ENCODE data around the gene CARD10. TPM values are rescaled to one million over a fixed set of nuclear protein-coding genes. Genes with fewer than 3 reads are reported as not detected.

The CARD10 gene
- total RNA-seq, 3 donors from 2014 or later (not counting 1 experiment from before 2014, with no cell fraction given), result 0.09 to 0.16 (median 0.10) TPM

GRCh38 chr22:37454857-37455686 is 64.1 kb downstream of the CARD10 start:
- Histone ChIP-seq H3K9me3 (ENCODE audit: control insufficient read depth, insufficient read depth, low read length) (no peaks in the 10 kb centered on the region), H3K4me3 (ENCODE audit: low read length) (no peak overlapping the region), H3K36me3 (ENCODE audit: control insufficient read depth, insufficient read depth, low read length) (no peaks in the 10 kb centered on the region), H3K4me1 (ENCODE audit: control insufficient read depth, insufficient read depth, low read length) (no peaks in the 10 kb centered on the region), H3K27me3 (ENCODE audit: control insufficient read depth, insufficient read depth, low read length) (no peaks in the 10 kb centered on the region), H3K27ac (ENCODE audit: low read length) (no peak overlapping the region)
- DNase-seq (no peak), ATAC-seq (peak in 1 of 3 donors; percentile 38)
- no peak for TF ChIP-seq CTCF (IDR thresholded peaks at IDR 0.05)
- WGBS (ENCODE audit: insufficient coverage), result 75% methylated on average over 17 of the region's 21 CpGs
- no peak overlapping the region for H3K27ac Mint-ChIP-seq
- H3K4me1 Mint-ChIP-seq, result peaks cover 5 to 17% of the 10 kb centered on the region in 2 donors
- intact Hi-C loops (cut with micrococcal nuclease), result no loop called here
- H3K9me3 Mint-ChIP-seq, result no peaks in the 10 kb centered on the region
- no peaks in the 10 kb centered on the region for H3K27me3 Mint-ChIP-seq (ENCODE audit: low read depth in 2 of 2)
- no peak overlapping the region for H3K4me3 Mint-ChIP-seq
- H3K36me3 Mint-ChIP-seq, result no peaks in the 10 kb centered on the region

DNA sequence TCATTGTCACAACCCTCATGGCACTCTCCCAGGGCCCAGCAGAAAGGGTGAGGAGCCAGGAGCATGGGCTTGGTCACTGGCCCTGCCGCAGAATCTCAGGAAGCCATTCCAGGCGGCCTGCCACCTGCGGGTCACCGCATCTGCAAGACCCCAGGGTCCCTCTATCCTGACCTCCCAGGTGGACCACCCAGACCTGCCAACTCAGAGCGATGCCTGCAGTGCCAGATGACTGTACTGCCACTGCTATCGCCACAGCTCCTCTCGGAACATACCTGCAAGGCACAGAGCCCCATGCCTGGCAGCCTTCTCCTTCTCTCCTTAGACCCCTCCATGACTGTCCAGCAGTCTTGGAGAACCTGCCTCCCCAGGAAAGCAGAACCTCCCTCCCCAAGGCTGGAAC is 65.5 kb downstream of the CARD10 start:
- Histone ChIP-seq H3K27ac (ENCODE audit: low read length) (no peak overlapping the region), H3K36me3 (ENCODE audit: control insufficient read depth, insufficient read depth, low read length) (no peaks in the 10 kb centered on the region), H3K27me3 (ENCODE audit: control insufficient read depth, insufficient read depth, low read length) (no peaks in the 10 kb centered on the region), H3K4me1 (ENCODE audit: control insufficient read depth, insufficient read depth, low read length) (no peaks in the 10 kb centered on the region), H3K4me3 (ENCODE audit: low read length) (no peak overlapping the region), H3K9me3 (ENCODE audit: control insufficient read depth, insufficient read depth, low read length) (no peaks in the 10 kb centered on the region)
- WGBS (ENCODE audit: insufficient coverage), result 94% methylated on average over 7 of the region's 7 CpGs
- ATAC-seq (no peak), DNase-seq (no peak)
- Mint-ChIP-seq H3K27ac (no peak overlapping the region), H3K9me3 (no peaks in the 10 kb centered on the region), H3K36me3 (no peaks in the 10 kb centered on the region), H3K4me1 (peaks cover 5 to 17% of the 10 kb centered on the region in 2 donors), H3K4me3 (no peak overlapping the region), H3K27me3 (ENCODE audit: low read depth in 2 of 2) (no peaks in the 10 kb centered on the region)
- intact Hi-C loops (cut with micrococcal nuclease), result no loop called here
- TF ChIP-seq CTCF (IDR thresholded peaks at IDR 0.05), result no peak

DNA sequence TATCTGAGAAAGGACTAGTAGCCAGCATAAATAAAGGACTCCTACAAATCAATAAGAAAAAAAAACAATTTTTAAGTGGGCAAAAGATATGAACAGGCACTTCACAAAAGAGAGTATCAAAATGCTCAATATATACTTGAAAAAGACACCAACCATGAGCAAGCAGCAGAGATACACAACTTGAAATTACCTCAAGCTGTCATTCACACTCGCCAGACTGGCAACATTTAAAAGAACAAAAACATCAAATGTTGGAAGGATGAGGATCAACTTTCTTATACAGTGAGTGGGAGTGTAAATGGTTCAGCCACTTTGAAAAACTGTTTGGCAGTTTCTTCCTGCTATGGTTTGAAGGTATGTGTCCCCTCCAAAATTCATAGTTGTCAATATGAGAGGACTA is 68.0 kb downstream of the CARD10 start:
- Mint-ChIP-seq H3K27me3 (ENCODE audit: low read depth in 2 of 2) (no peaks in the 10 kb centered on the region), H3K4me3 (no peak overlapping the region), H3K9me3 (no peaks in the 10 kb centered on the region), H3K36me3 (no peaks in the 10 kb centered on the region), H3K4me1 (peaks cover 0 to 10% of the 10 kb centered on the region in 2 donors), H3K27ac (no peak overlapping the region)
- intact Hi-C loops (cut with micrococcal nuclease), result no loop called here
- H3K36me3 ChIP-seq (ENCODE audit: control insufficient read depth, insufficient read depth, low read length), result no peaks in the 10 kb centered on the region
- DNase-seq (no peak), ATAC-seq (no peak)
- no peaks in the 10 kb centered on the region for H3K4me1 ChIP-seq (ENCODE audit: control insufficient read depth, insufficient read depth, low read length)
- no peak overlapping the region for H3K4me3 ChIP-seq (ENCODE audit: low read length)
- TF ChIP-seq CTCF (IDR thresholded peaks at IDR 0.05), result no peak
- no peak overlapping the region for H3K27ac ChIP-seq (ENCODE audit: low read length)
- H3K9me3 ChIP-seq (ENCODE audit: control insufficient read depth, insufficient read depth, low read length), result no peaks in the 10 kb centered on the region
- no peaks in the 10 kb centered on the region for H3K27me3 ChIP-seq (ENCODE audit: control insufficient read depth, insufficient read depth, low read length)
- WGBS (ENCODE audit: insufficient coverage), result no CpG with 5 or more reads among the region's 1 CpG

Data from natural killer cell (primary cell).